Thyroid gland (tissue), 4 donors: Measurements from ENCODE around the gene SENP2. TPM values are rescaled to one million over a fixed set of nuclear protein-coding genes. Genes with fewer than 3 reads are reported as not detected.

ENCODE experiments used
- DNase-seq, 2 donors: peaks; one replicate each; pipeline ENCODE4 v3.0.0-alpha.2; 2019
- H3K27ac ChIP-seq, 3 donors: fragments of 200-600 bp; sonication (generic); 1 replicate in 2 of 3; 2 replicates in 1 of 3; pipeline ENCODE4 v1.5.1; 2016 to 2019; ENCODE audit warnings: mild to moderate bottlenecking in 1 of 3, moderate library complexity in 1 of 3
- H3K27me3 ChIP-seq: fragments of 200-600 bp; sonication (generic); one replicate; pipeline ENCODE4 v1.5.1; 2019
- H3K36me3 ChIP-seq, 2 donors: fragments of 200-600 bp; sonication (generic); one replicate each; pipeline ENCODE4 v1.5.1; 2016 to 2019
- H3K4me1 ChIP-seq, 2 donors: fragments of 200-600 bp; sonication (generic); one replicate each; pipeline ENCODE4 v1.5.1; 2017 to 2019
- H3K4me3 ChIP-seq, 3 donors: fragments of 200-600 bp; sonication (generic); replicated peaks in 1 of 3; 1 replicate in 2 of 3; 2 replicates in 1 of 3; pipeline ENCODE4 v1.5.1; 2016; ENCODE audit warnings: mild to moderate bottlenecking in 1 of 3
- H3K9me3 ChIP-seq: fragments of 200-600 bp; sonication (generic); one replicate; pipeline ENCODE4 v1.5.1; 2017
- POLR2A ChIP-seq, 2 donors: fragments of 450-650 bp; IDR thresholded peaks; one replicate each; pipeline ENCODE4 v1.6.1; 2017; ENCODE audit warnings: antibody characterized with exemption in 2 of 2, mild to moderate bottlenecking in 2 of 2, moderate library complexity in 1 of 2
- WGBS, 2 donors: methylation state at CpG; one replicate each; pipeline ENCODE4 v1.1.5; 2017; 5-methylcytosine and 5-hydroxymethylcytosine counted together
- intact Hi-C: fragments of 100-400 bp; cut with DNase I; formaldehyde crosslinking; loops from one replicate; pipeline ENCODE4 v1.15.1; 2023
- total RNA-seq, 4 donors: library from RNA; depleted of rRNA; stranded (reverse); fragments of >200 nt; gene quantifications; one replicate each; pipeline ENCODE4 v1.2.3, GENCODE V29; 2016
- TF ChIP-seq, protein P1 (sequence below), 6 experiments: fragments of 200-600 bp in 3 of 6; fragments of 450-650 bp in 3 of 6; sonication (generic) in 3 of 6; IDR thresholded peaks; one replicate each; pipeline ENCODE4 v1.5.1; 2016 to 2019; ENCODE audit warnings: antibody characterized with exemption in 6 of 6, mild to moderate bottlenecking in 2 of 6, inconsistent platforms in 1 of 6, moderate library complexity in 1 of 6

The SENP2 gene
- total RNA-seq, 4 donors from 2014 or later = 34.0 to 82.9 (median 39.6) TPM

DNA sequence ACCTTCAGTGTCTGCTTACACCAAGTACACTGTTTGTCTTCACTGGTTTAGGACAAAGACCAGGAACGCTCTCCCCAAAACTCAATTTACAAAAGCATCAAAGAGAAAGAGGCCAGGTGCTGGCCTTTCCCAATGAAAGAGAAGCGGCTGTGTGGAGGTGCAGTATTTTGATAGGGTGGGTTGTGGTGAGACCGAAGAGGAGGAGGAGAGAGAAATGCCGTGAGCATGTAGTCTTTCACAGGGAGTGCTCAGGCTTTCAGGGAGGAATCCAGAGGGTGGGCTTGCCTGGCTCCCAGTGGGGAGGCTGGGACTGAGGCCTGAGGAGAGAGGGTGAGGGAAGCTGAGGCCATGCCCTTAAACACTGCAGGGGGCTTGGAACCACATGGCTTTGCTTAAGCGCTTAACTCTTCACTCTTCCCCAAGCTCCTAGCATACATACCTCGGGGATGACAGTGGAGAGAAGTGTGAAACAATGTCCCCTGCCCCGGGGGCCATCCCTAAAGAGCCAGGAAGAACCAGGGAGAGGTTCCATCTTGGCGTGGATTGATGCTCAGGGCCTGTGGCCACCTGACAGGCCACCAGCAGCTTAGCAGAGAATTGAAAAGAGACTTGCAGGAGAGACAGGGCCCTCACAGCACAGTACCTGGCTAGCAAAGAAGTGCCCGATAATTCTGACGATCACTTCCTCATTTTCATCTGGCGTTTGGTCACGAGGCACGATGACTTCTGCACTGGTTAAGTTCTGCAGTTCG, 60.5 kb downstream of the SENP2 start:
- DNase-seq = no peak
- WGBS, 2 donors = 85 to 88% methylated on average over 14 of the region's 14 CpGs
- H3K9me3 ChIP-seq = no peaks in the 10 kb centered on the region
- intact Hi-C loops = no loop called here
- no peak overlapping the region for H3K27ac ChIP-seq
- no peaks in the 10 kb centered on the region for H3K4me1 ChIP-seq
- H3K36me3 ChIP-seq = peaks cover 0 to 5% of the 10 kb centered on the region in 2 donors
- no peaks in the 10 kb centered on the region for H3K27me3 ChIP-seq
- no peak overlapping the region for H3K4me3 ChIP-seq
- TF ChIP-seq POLR2A (IDR thresholded peaks at IDR 0.05) = no peak
- TF ChIP-seq, protein P1, sequence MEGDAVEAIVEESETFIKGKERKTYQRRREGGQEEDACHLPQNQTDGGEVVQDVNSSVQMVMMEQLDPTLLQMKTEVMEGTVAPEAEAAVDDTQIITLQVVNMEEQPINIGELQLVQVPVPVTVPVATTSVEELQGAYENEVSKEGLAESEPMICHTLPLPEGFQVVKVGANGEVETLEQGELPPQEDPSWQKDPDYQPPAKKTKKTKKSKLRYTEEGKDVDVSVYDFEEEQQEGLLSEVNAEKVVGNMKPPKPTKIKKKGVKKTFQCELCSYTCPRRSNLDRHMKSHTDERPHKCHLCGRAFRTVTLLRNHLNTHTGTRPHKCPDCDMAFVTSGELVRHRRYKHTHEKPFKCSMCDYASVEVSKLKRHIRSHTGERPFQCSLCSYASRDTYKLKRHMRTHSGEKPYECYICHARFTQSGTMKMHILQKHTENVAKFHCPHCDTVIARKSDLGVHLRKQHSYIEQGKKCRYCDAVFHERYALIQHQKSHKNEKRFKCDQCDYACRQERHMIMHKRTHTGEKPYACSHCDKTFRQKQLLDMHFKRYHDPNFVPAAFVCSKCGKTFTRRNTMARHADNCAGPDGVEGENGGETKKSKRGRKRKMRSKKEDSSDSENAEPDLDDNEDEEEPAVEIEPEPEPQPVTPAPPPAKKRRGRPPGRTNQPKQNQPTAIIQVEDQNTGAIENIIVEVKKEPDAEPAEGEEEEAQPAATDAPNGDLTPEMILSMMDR (IDR thresholded peaks at IDR 0.05) = no peak

DNA sequence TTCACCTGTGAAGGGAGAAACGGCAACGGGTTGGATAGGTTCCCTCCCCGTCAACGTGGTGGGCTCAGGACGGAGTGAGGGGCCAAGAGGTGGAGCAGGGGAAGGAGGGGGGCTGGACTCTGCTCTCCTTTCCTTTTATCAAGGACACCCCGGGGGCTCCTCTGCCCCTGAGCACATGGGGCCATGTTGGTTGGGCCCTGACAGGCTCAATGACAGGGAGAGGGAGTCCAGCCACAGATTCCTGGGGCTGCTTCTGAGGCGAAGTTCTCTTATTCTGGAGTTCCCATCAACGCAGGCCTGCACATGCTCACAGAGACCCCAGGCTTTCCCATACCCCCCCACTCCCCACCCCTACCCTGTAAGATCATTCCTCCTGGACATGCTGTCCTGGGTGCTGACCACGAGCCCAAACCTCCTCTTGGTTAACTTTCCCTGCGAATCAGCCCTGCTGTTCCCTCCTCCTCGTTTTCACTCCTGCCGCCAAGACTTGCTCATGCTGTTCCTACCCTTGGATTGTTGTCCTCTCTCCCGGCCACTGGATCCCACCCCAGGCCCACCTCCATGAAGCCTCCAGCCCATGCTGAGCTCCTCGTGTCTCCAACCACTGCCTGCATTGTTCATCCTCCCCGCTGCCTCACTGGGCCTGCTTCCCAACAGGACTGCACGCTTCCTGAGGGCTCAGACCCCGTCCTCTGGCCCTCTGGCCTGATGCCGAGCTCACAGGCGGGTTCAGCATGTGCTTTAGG, 61.2 kb downstream of the SENP2 start:
- H3K27me3 ChIP-seq = no peaks in the 10 kb centered on the region
- no peaks in the 10 kb centered on the region for H3K9me3 ChIP-seq
- no peak overlapping the region for H3K27ac ChIP-seq
- no peak for DNase-seq
- no peak for TF ChIP-seq POLR2A (IDR thresholded peaks at IDR 0.05)
- TF ChIP-seq, protein P1 (IDR thresholded peaks at IDR 0.05) = no peak
- no peak overlapping the region for H3K4me3 ChIP-seq
- no peaks in the 10 kb centered on the region for H3K4me1 ChIP-seq
- WGBS, 2 donors = 91% methylated on average over 19 of the region's 19 CpGs
- intact Hi-C loops = no loop called here
- H3K36me3 ChIP-seq = peaks cover 0 to 5% of the 10 kb centered on the region in 2 donors

DNA sequence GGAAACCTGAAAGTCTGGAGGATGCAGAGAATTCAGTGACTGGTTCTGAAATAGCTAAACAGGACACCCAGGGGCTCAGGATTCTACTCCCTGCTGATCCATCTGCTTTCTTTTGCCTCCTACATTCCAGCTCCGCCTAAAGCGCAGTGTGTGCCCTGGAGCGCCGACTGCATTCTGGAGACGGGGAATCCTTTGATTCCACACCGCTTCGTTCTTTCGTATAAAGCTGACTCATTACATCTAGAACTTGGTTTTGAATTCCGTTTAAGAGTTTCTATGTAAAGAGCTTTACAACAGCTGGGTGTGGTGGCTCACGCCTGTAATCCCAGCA, 61.8 kb downstream of the SENP2 start:
- intact Hi-C loops = no loop called here

DNA sequence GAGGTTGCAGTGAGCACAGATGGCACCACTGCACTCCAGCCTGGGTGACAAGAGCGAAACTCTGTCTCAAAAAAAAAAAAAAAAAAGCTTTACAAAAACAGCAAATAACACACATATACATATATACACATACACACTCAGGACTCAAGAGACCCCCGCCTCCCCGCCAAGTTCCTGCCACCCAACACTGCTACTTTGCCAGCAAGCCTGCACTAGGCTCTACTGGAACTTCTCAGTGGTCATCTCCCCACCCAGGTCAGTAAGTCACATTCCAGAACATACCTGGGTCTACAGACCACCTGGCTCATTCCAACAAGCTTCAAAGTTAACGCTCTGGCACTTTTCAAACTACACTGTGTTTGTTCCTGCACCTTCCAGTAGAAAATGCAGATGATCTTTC, 62.3 kb downstream of the SENP2 start:
- intact Hi-C loops = no loop called here
- Histone ChIP-seq H3K4me3 (no peak overlapping the region), H3K4me1 (no peaks in the 10 kb centered on the region), H3K27ac (no peak overlapping the region), H3K27me3 (no peaks in the 10 kb centered on the region), H3K36me3 (peaks cover 0 to 5% of the 10 kb centered on the region in 2 donors), H3K9me3 (no peaks in the 10 kb centered on the region)
- 97 to 100% methylated on average over 4 of the region's 4 CpGs for WGBS, 2 donors
- no peak for TF ChIP-seq POLR2A (IDR thresholded peaks at IDR 0.05)
- TF ChIP-seq, protein P1 (IDR thresholded peaks at IDR 0.05) = no peak
- no peak for DNase-seq

More for the DNA sequence above, 61.8 kb downstream of the SENP2 start:
- WGBS, 2 donors = 96 to 98% methylated on average over 10 of the region's 10 CpGs
- TF ChIP-seq, protein P1 (IDR thresholded peaks at IDR 0.05) = no peak
- TF ChIP-seq POLR2A (IDR thresholded peaks at IDR 0.05) = no peak
- no peaks in the 10 kb centered on the region for H3K27me3 ChIP-seq
- H3K9me3 ChIP-seq = no peaks in the 10 kb centered on the region
- H3K36me3 ChIP-seq = peaks cover 0 to 5% of the 10 kb centered on the region in 2 donors
- no peak for DNase-seq
- H3K4me1 ChIP-seq = no peaks in the 10 kb centered on the region
- no peak overlapping the region for H3K4me3 ChIP-seq
- H3K27ac ChIP-seq = no peak overlapping the region

DNA sequence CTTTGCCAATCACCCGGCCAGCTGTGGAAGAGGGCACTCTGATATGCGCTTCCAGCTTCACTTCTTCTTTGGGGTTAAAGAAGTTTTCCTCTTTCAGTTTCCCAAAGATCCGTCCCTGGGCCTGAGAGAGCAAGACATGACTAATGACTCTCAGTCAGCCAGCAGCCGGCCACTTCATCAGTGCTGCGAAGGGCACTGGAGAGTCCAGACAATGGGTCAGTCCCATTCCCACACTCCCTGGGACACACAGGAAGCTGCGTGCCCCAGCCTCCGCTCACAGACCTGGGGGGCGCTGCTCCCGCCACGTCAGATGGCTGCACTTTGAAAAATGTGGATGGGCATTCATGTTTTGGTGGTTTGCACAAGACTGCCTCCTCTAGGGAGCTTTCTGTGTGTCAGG, 63.3 kb downstream of the SENP2 start:
- no peak for TF ChIP-seq POLR2A (IDR thresholded peaks at IDR 0.05)
- TF ChIP-seq, protein P1 (IDR thresholded peaks at IDR 0.05) = no peak
- Histone ChIP-seq H3K27me3 (no peaks in the 10 kb centered on the region), H3K4me3 (no peak overlapping the region), H3K36me3 (peaks cover 0 to 5% of the 10 kb centered on the region in 2 donors), H3K27ac (no peak overlapping the region), H3K4me1 (no peaks in the 10 kb centered on the region), H3K9me3 (no peaks in the 10 kb centered on the region)
- intact Hi-C loops = no loop called here
- 85 to 92% methylated on average over 5 to 10 of the region's 10 CpGs for WGBS, 2 donors
- no peak for DNase-seq
